ENCODE data around the gene CLEC2D.

GRCh38 chr12:9727813-9728212 is 58.3 kb downstream of the CLEC2D start:
- TF ChIP-seq CTCF (IDR thresholded peaks at IDR 0.05) (no peak), POLR2A (IDR thresholded peaks at IDR 0.05) (no peak)
